ENCODE data around the gene TBX1. TPM values are rescaled to one million over a fixed set of nuclear protein-coding genes. Genes with fewer than 3 reads are reported as not detected.

The TBX1 gene
- total and polyA plus RNA-seq, 2 of the 8 experiments (the other 6 are each of a cell fraction or from before 2014, with no cell fraction given), result 0.28 TPM; not detected in 1

DNA sequence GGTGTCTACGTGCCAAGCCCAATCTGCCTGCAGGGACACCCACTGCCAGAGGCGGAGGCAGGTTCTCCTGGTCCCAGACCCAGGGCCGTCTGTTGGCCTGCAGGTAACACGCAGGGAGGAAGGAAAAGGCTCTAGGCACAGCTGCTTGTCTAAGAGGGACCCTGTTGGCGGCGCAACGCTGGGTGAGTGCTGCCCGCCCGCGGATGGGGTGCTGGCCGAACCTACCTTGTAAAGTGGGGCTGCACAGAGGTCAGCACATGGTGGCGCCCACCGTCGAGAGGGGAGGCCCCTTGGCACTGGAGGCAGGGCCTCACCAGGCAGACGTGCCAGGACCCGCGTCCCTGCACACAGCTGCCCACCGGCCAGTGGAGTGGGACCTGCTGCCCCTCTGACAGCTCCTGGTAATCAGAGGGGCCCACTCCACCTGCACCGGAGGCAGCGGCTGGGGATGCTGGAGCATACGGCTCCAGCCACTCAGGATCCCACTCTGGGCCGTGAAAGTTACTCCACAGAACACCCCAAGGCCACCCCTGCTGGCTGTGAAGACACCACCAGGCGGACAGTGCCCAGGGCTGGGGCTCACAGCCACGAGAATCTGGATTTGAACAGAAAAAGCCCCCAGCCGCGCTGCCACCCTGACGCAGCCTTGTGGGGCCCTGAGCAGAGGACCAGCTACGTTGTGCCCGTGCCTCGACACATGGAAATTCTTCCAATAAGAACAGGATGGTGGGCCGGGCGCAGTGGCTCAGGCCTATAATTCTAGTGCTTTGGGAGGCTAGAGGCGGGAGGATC, 24.0 kb downstream of the TBX1 start:
- H3K9ac ChIP-seq (replicated peaks in 1 of 4; ENCODE audit: extremely low read depth in 1 of 4, low read depth in 3 of 4, low read length in 3 of 4), result no peak overlapping the region
- FAIRE-seq (no peak), DNase-seq (ENCODE audit: low read depth in 1 of 2, low spot score in 2 of 2) (no peak)
- no peak overlapping the region for H3K56ac ChIP-seq (replicated peaks; ENCODE audit: insufficient read length, low read depth, low read length)
- no peak overlapping the region for H2AFZ ChIP-seq (ENCODE audit: low read length)
- H2BK20ac ChIP-seq (ENCODE audit: low read length), result no peak overlapping the region
- H3K23ac ChIP-seq (ENCODE audit: insufficient read length), result no peak overlapping the region
- no peak overlapping the region for H3K4ac ChIP-seq (replicated peaks; ENCODE audit: insufficient read length, low read depth, low read length)
- H3K79me1 ChIP-seq (ENCODE audit: low read depth, low read length), result no peaks in the 10 kb centered on the region
- no peaks in the 10 kb centered on the region for H3K36me3 ChIP-seq (ENCODE audit: control insufficient read depth in 2 of 4, insufficient read depth in 4 of 4, low read length in 3 of 4)
- ChIA-PET CTCF (ENCODE audit: partially characterized antibody) (interaction anchor here (0.6 to 2.5 kb wide), 13 partner anchors 8 to 129 kb away, joined by 3 to 8 read pairs (median 4); no protein-coding TSS in a partner anchor), POLR2A (ENCODE audit: partially characterized antibody) (interaction anchor here (1.3 kb wide), 1 partner anchor 44 kb away, joined by 3 read pairs; no protein-coding TSS in a partner anchor)
- H3K18ac ChIP-seq (ENCODE audit: extremely low read depth, low read length), result no peak overlapping the region
- no peak overlapping the region for H3K4me3 ChIP-seq (ENCODE audit: extremely low read depth in 1 of 4, insufficient read depth in 2 of 4, low read depth in 3 of 4, low read length in 4 of 4)
- H3K14ac ChIP-seq (ENCODE audit: insufficient read length), result no peak overlapping the region
- H4K91ac ChIP-seq (replicated peaks; ENCODE audit: insufficient read length, low read length), result no peak overlapping the region
- TF ChIP-seq, protein P1, sequence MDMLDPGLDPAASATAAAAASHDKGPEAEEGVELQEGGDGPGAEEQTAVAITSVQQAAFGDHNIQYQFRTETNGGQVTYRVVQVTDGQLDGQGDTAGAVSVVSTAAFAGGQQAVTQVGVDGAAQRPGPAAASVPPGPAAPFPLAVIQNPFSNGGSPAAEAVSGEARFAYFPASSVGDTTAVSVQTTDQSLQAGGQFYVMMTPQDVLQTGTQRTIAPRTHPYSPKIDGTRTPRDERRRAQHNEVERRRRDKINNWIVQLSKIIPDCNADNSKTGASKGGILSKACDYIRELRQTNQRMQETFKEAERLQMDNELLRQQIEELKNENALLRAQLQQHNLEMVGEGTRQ (IDR thresholded peaks at IDR 0.05; ENCODE audit: low read length), result no peak
- TF ChIP-seq, protein P2, sequence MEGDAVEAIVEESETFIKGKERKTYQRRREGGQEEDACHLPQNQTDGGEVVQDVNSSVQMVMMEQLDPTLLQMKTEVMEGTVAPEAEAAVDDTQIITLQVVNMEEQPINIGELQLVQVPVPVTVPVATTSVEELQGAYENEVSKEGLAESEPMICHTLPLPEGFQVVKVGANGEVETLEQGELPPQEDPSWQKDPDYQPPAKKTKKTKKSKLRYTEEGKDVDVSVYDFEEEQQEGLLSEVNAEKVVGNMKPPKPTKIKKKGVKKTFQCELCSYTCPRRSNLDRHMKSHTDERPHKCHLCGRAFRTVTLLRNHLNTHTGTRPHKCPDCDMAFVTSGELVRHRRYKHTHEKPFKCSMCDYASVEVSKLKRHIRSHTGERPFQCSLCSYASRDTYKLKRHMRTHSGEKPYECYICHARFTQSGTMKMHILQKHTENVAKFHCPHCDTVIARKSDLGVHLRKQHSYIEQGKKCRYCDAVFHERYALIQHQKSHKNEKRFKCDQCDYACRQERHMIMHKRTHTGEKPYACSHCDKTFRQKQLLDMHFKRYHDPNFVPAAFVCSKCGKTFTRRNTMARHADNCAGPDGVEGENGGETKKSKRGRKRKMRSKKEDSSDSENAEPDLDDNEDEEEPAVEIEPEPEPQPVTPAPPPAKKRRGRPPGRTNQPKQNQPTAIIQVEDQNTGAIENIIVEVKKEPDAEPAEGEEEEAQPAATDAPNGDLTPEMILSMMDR (IDR thresholded peaks at IDR 0.05; ENCODE audit: control extremely low read depth in 1 of 3, insufficient read depth in 1 of 3, low read depth in 1 of 3, low read length in 3 of 3), result 0 out of 4 replicates have a peak, but pooled peaks of 1 of the 3 experiments have one; percentile 6
- H2BK5ac ChIP-seq (ENCODE audit: low read depth, low read length), result no peak overlapping the region
- WGBS, 2 experiments (ENCODE audit: extremely low coverage in 1 of 2, insufficient coverage in 1 of 2, insufficient read length in 1 of 2, insufficient replicate concordance in 2 of 2, low coverage in 1 of 2, low lambda C conversion rate in 2 of 2, missing lambda C conversion rate in 1 of 2), result 93% methylated on average over 31 of the region's 33 CpGs; no CpG with 5 or more reads in 1 of the 2 experiments
- no peak overlapping the region for H2BK15ac ChIP-seq (ENCODE audit: low read length)
- H3K27me3 ChIP-seq (replicated peaks in 1 of 4; ENCODE audit: control insufficient read depth in 3 of 4, extremely low read depth in 1 of 4, insufficient read depth in 3 of 4, low read length in 3 of 4), result peaks cover 0 to 2% (median 0%) of the 10 kb centered on the region in 4 experiments; a peak in 1 of 7 replicates
- H3K79me2 ChIP-seq (ENCODE audit: control insufficient read depth in 1 of 2, insufficient read depth in 2 of 2, low read length in 2 of 2), result no peaks in the 10 kb centered on the region
- H4K5ac ChIP-seq (ENCODE audit: insufficient read length, low read depth, low read length), result no peak overlapping the region
- H3K4me2 ChIP-seq (ENCODE audit: insufficient read depth in 1 of 2, low read depth in 2 of 2, low read length in 2 of 2), result no peak overlapping the region
- H3K4me1 ChIP-seq (replicated peaks in 1 of 4; ENCODE audit: control insufficient read depth in 3 of 4, insufficient read depth in 4 of 4, low read length in 3 of 4), result peaks cover 0 to 9% (median 0%) of the 10 kb centered on the region in 4 experiments; a peak in 2 of 7 replicates
- H3K9me3 ChIP-seq (ENCODE audit: insufficient read depth in 2 of 2, low read depth in 1 of 2, low read length in 1 of 2), result no peaks in the 10 kb centered on the region
- peaks cover 0 to 5% of the 10 kb centered on the region in 2 experiments for H4K20me1 ChIP-seq (replicated peaks in 1 of 2; ENCODE audit: control insufficient read depth in 1 of 2, insufficient read depth in 2 of 2, low read length in 2 of 2)
- no peaks in the 10 kb centered on the region for H3K23me2 ChIP-seq (ENCODE audit: low read depth, low read length)
- H3K27ac ChIP-seq (ENCODE audit: low read depth, low read length), result no peak overlapping the region
- H2AK5ac ChIP-seq (ENCODE audit: low read depth, low read length), result no peak overlapping the region
- 0 out of 2 replicates have a peak overlapping the region, but pooled peaks have one; percentile 68 for H4K8ac ChIP-seq (ENCODE audit: extremely low read depth, insufficient read depth, low read length)
- no peak overlapping the region for H2BK12ac ChIP-seq (ENCODE audit: low read depth, low read length)
- no peak overlapping the region for H2BK120ac ChIP-seq (replicated peaks; ENCODE audit: low read depth, low read length)
